Loucy (cell line): ENCODE data around the gene LAMA5.

ENCODE experiments used
- H2AFZ ChIP-seq: fragments of 200-600 bp; sonication (generic); 2 replicates; pipeline ENCODE4 v1.6.0; 2016; ENCODE audit warnings: antibody characterized with exemption, mild to moderate bottlenecking, low read length, moderate library complexity
- H3F3A ChIP-seq: fragments of 200-600 bp; 2 replicates; pipeline ENCODE4 v1.6.0; 2016; ENCODE audit warnings: antibody characterized with exemption, low read depth, mild to moderate bottlenecking
- H3K27me3 ChIP-seq: fragments of 200-600 bp; sonication (generic); 2 replicates; pipeline ENCODE4 v1.6.1; 2014; ENCODE audit warnings: low read length, mild to moderate bottlenecking; ENCODE audit not compliant: insufficient read depth, poor library complexity, severe bottlenecking
- H3K36me3 ChIP-seq: fragments of 200-600 bp; sonication (generic); 2 replicates; pipeline ENCODE4 v1.6.1; 2016; ENCODE audit warnings: low read length; ENCODE audit not compliant: insufficient read depth
- H3K4me1 ChIP-seq: fragments of 200-600 bp; sonication (generic); 2 replicates; pipeline ENCODE4 v1.5.1; 2014; ENCODE audit warnings: low read length, mild to moderate bottlenecking; ENCODE audit not compliant: insufficient read depth, poor library complexity, severe bottlenecking
- H3K4me2 ChIP-seq: fragments of 200-600 bp; sonication (generic); 2 replicates; pipeline ENCODE4 v1.6.0; 2014; ENCODE audit warnings: antibody characterized with exemption, low read length, low read depth, mild to moderate bottlenecking; ENCODE audit not compliant: poor library complexity, severe bottlenecking
- H3K4me3 ChIP-seq: fragments of 200-600 bp; sonication (generic); 2 replicates; pipeline ENCODE4 v1.5.1; 2014; ENCODE audit warnings: low read length, mild to moderate bottlenecking, mixed read lengths; ENCODE audit not compliant: poor library complexity, severe bottlenecking
- H3K79me2 ChIP-seq: fragments of 200-600 bp; sonication (generic); 2 replicates; pipeline ENCODE4 v1.6.1; 2014; ENCODE audit warnings: low read length; ENCODE audit not compliant: insufficient read depth
- H3K9ac ChIP-seq: fragments of 200-600 bp; sonication (generic); 2 replicates; pipeline ENCODE4 v1.6.0; 2014; ENCODE audit warnings: mild to moderate bottlenecking, low read depth, low read length, moderate library complexity; ENCODE audit not compliant: poor library complexity, severe bottlenecking
- H3K9me2 ChIP-seq: fragments of 200-600 bp; sonication (generic); replicated peaks from 2 replicates; pipeline ENCODE4 v1.6.1; 2016; ENCODE audit warnings: low read depth, low read length, mixed read lengths
- H3K9me3 ChIP-seq: fragments of 200-600 bp; sonication (generic); 2 replicates; pipeline ENCODE4 v1.6.1; 2014; ENCODE audit warnings: mild to moderate bottlenecking, antibody characterized with exemption, low read length, low read depth; ENCODE audit not compliant: insufficient read depth
- H4K20me1 ChIP-seq: fragments of 200-600 bp; sonication (generic); 2 replicates; pipeline ENCODE4 v1.6.0; 2014; ENCODE audit warnings: antibody characterized with exemption, low read length, mild to moderate bottlenecking; ENCODE audit not compliant: insufficient read depth, poor library complexity, severe bottlenecking
- EZH2phosphoT487 ChIP-seq: fragments of 200-600 bp; IDR thresholded peaks from 2 replicates; pipeline ENCODE4 v1.6.1; 2018; ENCODE audit warnings: antibody characterized with exemption, mild to moderate bottlenecking, moderate library complexity, borderline replicate concordance
- TF ChIP-seq, protein P1 (sequence below): fragments of 200-600 bp; sonication (generic); conservative IDR thresholded peaks from 2 replicates; pipeline ENCODE4 v1.5.1; 2014; ENCODE audit warnings: mild to moderate bottlenecking, antibody characterized with exemption, low read length

The LAMA5 gene

DNA sequence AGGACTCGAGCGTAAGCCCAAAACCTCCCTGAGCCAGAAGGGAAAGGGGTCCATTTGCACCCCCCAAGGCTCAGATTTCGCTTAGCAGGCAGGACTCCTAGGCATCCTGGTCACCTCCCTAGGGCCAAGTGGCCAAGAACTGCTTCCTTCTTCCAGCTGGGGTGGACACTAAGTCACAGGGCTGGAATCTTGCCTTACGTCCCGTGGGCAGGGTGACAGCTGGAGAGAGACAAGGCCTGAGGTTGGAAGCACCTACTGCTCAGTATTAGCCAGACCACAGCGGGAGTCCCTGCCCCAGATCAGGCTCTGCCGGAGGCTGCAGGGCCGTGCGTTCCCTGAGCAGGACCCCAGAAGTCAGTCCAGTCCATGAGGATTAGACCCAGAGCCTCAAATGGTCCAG, 19.7 kb downstream of the LAMA5 start:
- no peak for TF ChIP-seq EZH2phosphoT487
- TF ChIP-seq, protein P1, sequence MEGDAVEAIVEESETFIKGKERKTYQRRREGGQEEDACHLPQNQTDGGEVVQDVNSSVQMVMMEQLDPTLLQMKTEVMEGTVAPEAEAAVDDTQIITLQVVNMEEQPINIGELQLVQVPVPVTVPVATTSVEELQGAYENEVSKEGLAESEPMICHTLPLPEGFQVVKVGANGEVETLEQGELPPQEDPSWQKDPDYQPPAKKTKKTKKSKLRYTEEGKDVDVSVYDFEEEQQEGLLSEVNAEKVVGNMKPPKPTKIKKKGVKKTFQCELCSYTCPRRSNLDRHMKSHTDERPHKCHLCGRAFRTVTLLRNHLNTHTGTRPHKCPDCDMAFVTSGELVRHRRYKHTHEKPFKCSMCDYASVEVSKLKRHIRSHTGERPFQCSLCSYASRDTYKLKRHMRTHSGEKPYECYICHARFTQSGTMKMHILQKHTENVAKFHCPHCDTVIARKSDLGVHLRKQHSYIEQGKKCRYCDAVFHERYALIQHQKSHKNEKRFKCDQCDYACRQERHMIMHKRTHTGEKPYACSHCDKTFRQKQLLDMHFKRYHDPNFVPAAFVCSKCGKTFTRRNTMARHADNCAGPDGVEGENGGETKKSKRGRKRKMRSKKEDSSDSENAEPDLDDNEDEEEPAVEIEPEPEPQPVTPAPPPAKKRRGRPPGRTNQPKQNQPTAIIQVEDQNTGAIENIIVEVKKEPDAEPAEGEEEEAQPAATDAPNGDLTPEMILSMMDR: no peak
- no peak overlapping the region for H3K4me3 ChIP-seq
- H3K4me2 ChIP-seq: no peak overlapping the region
- H3K79me2 ChIP-seq: no peaks in the 10 kb centered on the region
- no peaks in the 10 kb centered on the region for H3K27me3 ChIP-seq
- H3F3A ChIP-seq: no peaks in the 10 kb centered on the region
- no peaks in the 10 kb centered on the region for H3K9me2 ChIP-seq
- no peaks in the 10 kb centered on the region for H4K20me1 ChIP-seq
- no peak overlapping the region for H3K9ac ChIP-seq
- no peaks in the 10 kb centered on the region for H3K36me3 ChIP-seq
- H3K9me3 ChIP-seq: no peaks in the 10 kb centered on the region
- no peak overlapping the region for H2AFZ ChIP-seq
- no peaks in the 10 kb centered on the region for H3K4me1 ChIP-seq

DNA sequence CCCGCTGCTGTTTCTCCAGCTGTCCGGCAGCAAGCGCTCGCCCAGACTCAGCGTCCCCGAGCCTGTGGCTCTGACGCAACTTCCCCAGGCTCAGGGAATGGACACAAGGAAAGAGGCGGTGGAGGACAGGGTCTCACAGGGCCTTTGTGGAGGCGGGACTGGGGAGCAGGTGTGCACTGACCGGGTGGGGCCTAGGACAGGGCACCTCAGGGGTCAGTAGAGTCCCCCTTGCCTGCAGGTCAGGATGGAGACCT, 20.0 kb downstream of the LAMA5 start:
- TF ChIP-seq, protein P1: no peak
- TF ChIP-seq EZH2phosphoT487: no peak
- H3K9me3 ChIP-seq: no peaks in the 10 kb centered on the region
- no peak overlapping the region for H3K4me3 ChIP-seq
- no peaks in the 10 kb centered on the region for H3K4me1 ChIP-seq
- H3K36me3 ChIP-seq: no peaks in the 10 kb centered on the region
- no peaks in the 10 kb centered on the region for H3K9me2 ChIP-seq
- no peak overlapping the region for H2AFZ ChIP-seq
- H4K20me1 ChIP-seq: no peaks in the 10 kb centered on the region
- H3K27me3 ChIP-seq: no peaks in the 10 kb centered on the region
- no peaks in the 10 kb centered on the region for H3F3A ChIP-seq
- no peak overlapping the region for H3K9ac ChIP-seq
- no peak overlapping the region for H3K4me2 ChIP-seq
- H3K79me2 ChIP-seq: no peaks in the 10 kb centered on the region

DNA sequence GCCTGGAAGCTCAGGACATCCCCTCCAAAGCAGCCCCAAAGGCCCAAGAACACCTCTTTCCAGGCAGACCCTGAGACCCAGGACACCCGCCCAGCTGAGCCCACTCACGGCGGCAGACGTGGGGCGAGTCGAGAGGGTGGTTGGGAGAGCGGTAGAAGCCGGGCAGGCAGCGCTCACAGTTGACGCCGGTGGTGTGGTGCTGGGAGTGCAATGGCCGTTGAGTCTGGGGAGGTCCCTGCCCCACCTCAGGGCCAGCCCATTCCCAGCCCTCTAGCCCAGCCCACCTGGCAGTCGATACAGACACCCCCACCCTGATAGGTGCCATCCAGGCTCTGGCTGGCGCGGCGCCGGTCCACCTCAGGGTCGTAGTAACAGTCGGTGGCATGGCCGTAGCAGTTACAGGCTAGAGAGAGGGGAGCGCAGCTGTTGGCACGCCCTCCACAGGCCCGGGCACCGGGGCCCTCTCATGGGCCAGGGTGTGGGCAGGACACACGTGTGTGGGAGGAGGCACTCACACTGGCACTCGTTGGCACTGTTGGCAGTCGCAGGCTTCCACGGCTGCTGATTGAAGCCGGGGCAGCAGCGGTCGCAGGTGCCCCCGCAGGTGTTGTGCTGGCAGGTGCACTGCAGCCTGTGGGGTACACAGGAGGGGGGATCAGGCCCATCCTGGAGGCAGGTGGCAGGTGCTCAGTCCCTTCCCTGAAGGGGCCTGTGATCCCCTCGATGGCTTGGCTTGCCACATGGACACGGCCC, 20.5 kb downstream of the LAMA5 start:
- no peaks in the 10 kb centered on the region for H3K27me3 ChIP-seq
- H3F3A ChIP-seq: no peaks in the 10 kb centered on the region
- no peaks in the 10 kb centered on the region for H4K20me1 ChIP-seq
- H3K4me3 ChIP-seq: no peak overlapping the region
- no peak overlapping the region for H2AFZ ChIP-seq
- H3K4me2 ChIP-seq: no peak overlapping the region
- TF ChIP-seq, protein P1: no peak
- no peak for TF ChIP-seq EZH2phosphoT487
- no peaks in the 10 kb centered on the region for H3K9me2 ChIP-seq
- H3K79me2 ChIP-seq: no peaks in the 10 kb centered on the region
- no peak overlapping the region for H3K9ac ChIP-seq
- no peaks in the 10 kb centered on the region for H3K36me3 ChIP-seq
- H3K4me1 ChIP-seq: no peaks in the 10 kb centered on the region
- no peaks in the 10 kb centered on the region for H3K9me3 ChIP-seq
